Esophagus squamous epithelium (tissue), 5 donors: Measurements from ENCODE around the gene SIRPA. TPM values are rescaled to one million over a fixed set of nuclear protein-coding genes. Genes with fewer than 3 reads are reported as not detected.

Experiments used
- DNase-seq: peaks from one replicate; lab custom pipeline; 2025; lab: John Stamatoyannopoulos, UW
- H3K27ac ChIP-seq, 4 donors: fragments of 200-600 bp; sonication (generic); one replicate each; pipeline ENCODE4 v1.5.1; 2016 to 2019; ENCODE audit warnings: mild to moderate bottlenecking in 1 of 4
- H3K27me3 ChIP-seq, 4 donors: fragments of 200-600 bp; sonication (generic); 1 replicate in 3 of 4; 2 replicates in 1 of 4; pipeline versions ENCODE4 v1.5.1 to v1.6.0; 2017 to 2021; ENCODE audit warnings: antibody characterized with exemption in 1 of 4
- H3K36me3 ChIP-seq, 3 donors: fragments of 200-600 bp; sonication (generic); one replicate each; pipeline ENCODE4 v1.5.1; 2016 to 2019
- H3K4me1 ChIP-seq, 3 donors: fragments of 200-600 bp; sonication (generic); one replicate each; pipeline ENCODE4 v1.5.1; 2017 to 2019
- H3K4me3 ChIP-seq, 4 donors: fragments of 200-600 bp; sonication (generic); 1 replicate in 3 of 4; 2 replicates in 1 of 4; pipeline ENCODE4 v1.5.1; 2016 to 2019; ENCODE audit warnings: mild to moderate bottlenecking in 2 of 4, moderate library complexity in 1 of 4
- H3K9me3 ChIP-seq, 3 donors: fragments of 200-600 bp; sonication (generic); one replicate each; pipeline ENCODE4 v1.5.1; 2016 to 2019
- POLR2A ChIP-seq, 4 donors: fragments of 450-650 bp; IDR thresholded peaks; one replicate each; pipeline ENCODE4 v1.6.1; 2017; ENCODE audit warnings: antibody characterized with exemption in 4 of 4, mild to moderate bottlenecking in 4 of 4, moderate library complexity in 3 of 4
- WGBS, 2 donors: methylation state at CpG; one replicate each; pipeline ENCODE4 v1.1.5; 2018; 5-methylcytosine and 5-hydroxymethylcytosine counted together
- intact Hi-C: fragments of 100-400 bp; cut with DNase I; formaldehyde crosslinking; loops from one replicate; pipeline ENCODE4 v1.15.0; 2022
- total RNA-seq, 4 donors: library from RNA; depleted of rRNA; stranded (reverse); fragments of >200 nt; gene quantifications; one replicate each; pipeline ENCODE4 v1.1.0, GENCODE V29; 2016
- TF ChIP-seq, protein P1 (sequence below), 6 experiments: fragments of 450-650 bp in 4 of 6; fragments of 200-600 bp in 2 of 6; sonication (generic) in 2 of 6; IDR thresholded peaks; one replicate each; pipeline ENCODE4 v1.5.1; 2016 to 2019; ENCODE audit warnings: antibody characterized with exemption in 6 of 6, mild to moderate bottlenecking in 4 of 6, moderate library complexity in 4 of 6
- donor health status: DM: yes; HTN: yes; CAD: no.

SIRPA gene
- total RNA-seq, 4 donors from 2014 or later, result 9.3 to 23.4 (median 20.1) TPM

DNA sequence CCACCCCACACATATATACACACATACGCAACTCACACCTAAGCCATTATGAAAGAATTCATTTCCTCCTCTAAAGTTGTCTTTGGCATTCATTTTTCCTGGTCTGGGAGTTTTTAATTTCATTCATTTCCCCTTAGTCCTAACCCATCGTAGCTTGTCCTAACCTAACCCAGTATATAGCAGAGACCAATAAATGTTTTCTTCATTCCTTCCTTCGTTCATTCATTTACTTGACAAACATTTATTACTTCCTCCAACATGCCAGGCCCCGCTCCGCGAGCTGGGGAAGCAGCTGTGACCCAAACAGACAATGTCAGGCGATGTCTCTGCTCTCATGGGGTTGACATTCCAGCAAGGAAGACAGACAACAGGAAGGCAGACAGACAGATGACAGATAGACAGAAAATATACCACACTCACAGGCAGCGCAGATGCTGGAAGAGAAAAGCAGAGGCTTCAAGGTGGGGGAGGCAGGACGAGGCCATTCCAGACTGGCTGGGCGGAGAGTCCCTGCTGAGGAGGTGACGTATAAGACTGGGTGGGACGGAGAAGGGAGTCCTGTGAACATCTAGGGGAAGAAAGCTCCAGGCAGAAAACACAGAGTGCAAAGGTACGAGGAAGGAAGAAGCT lies 33.7 kb upstream of the SIRPA start:
- TF ChIP-seq, protein P1, sequence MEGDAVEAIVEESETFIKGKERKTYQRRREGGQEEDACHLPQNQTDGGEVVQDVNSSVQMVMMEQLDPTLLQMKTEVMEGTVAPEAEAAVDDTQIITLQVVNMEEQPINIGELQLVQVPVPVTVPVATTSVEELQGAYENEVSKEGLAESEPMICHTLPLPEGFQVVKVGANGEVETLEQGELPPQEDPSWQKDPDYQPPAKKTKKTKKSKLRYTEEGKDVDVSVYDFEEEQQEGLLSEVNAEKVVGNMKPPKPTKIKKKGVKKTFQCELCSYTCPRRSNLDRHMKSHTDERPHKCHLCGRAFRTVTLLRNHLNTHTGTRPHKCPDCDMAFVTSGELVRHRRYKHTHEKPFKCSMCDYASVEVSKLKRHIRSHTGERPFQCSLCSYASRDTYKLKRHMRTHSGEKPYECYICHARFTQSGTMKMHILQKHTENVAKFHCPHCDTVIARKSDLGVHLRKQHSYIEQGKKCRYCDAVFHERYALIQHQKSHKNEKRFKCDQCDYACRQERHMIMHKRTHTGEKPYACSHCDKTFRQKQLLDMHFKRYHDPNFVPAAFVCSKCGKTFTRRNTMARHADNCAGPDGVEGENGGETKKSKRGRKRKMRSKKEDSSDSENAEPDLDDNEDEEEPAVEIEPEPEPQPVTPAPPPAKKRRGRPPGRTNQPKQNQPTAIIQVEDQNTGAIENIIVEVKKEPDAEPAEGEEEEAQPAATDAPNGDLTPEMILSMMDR (IDR thresholded peaks at IDR 0.05), result no peak
- TF ChIP-seq POLR2A (IDR thresholded peaks at IDR 0.05), result no peak

DNA sequence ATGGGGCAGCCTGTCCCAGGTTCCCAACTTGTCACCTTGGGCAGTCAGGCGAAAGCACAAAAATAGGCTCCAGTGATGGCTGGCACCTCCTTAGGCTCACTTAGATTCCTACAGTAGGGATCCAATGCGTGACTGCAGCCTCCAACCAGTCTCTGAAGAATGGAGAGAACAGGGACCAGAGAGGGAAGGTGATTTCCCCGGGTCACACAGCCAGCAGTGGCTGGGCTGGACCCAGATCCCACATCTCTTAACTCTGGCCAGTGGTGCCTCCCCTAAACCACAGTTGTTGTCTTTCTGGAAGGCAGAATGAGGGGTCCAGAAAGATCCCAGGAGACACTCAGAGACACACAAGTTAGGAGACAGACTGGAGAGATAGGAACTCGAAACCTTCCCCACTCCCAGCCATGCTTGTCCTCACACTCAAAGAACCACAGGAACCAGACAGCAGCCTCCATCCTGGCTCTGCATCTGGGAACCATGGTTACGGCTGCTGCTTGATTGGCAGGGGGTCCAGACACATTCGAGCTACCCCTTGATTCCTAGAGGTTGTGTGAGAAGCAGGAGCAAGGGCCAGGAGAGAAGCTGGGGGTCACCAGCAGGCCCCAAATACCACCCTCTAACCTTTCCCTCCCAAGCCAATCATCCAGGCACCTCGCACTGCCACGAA lies 33.1 kb upstream of the SIRPA start:
- peaks cover 0 to 4% (median 0%) of the 10 kb centered on the region in 4 donors for H3K27me3 ChIP-seq
- H3K4me3 ChIP-seq, result no peak overlapping the region
- WGBS, 2 donors, result 85 to 87% methylated on average over 6 to 8 of the region's 8 CpGs
- TF ChIP-seq POLR2A (IDR thresholded peaks at IDR 0.05), result no peak
- TF ChIP-seq, protein P1 (IDR thresholded peaks at IDR 0.05), result no peak
- no peaks in the 10 kb centered on the region for H3K36me3 ChIP-seq
- no peaks in the 10 kb centered on the region for H3K9me3 ChIP-seq
- intact Hi-C loops, result no loop called here
- no peak for DNase-seq
- H3K27ac ChIP-seq, result no peak overlapping the region
- peaks cover 0 to 4% (median 0%) of the 10 kb centered on the region in 3 donors for H3K4me1 ChIP-seq

More for the DNA sequence above, 33.7 kb upstream of the SIRPA start:
- WGBS, 2 donors, result 62 to 69% methylated on average over 13 of the region's 13 CpGs
- Histone ChIP-seq H3K36me3 (no peaks in the 10 kb centered on the region), H3K27ac (no peak overlapping the region), H3K27me3 (no peaks in the 10 kb centered on the region), H3K4me1 (peaks cover 0 to 5% (median 0%) of the 10 kb centered on the region in 3 donors), H3K4me3 (no peak overlapping the region), H3K9me3 (no peaks in the 10 kb centered on the region)
- intact Hi-C loops, result no loop called here
- DNase-seq, result no peak

DNA sequence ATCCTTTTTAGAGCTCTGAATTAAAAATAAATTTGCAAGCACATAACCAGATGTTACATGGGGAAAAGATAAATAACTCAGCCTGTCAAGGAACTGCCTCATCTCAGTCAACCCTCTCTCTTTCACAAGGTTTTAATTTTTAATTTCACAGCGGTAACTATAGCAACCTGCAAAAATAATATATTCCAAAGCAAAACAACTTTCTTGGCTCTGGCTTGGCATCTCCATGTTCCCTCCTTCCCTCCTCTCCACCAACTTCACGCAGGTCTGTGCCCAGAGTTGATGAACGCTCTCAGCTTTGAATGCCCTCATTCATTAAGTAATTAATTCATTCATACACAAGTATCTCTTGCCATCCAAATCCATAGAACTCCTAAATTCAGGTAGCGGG lies 32.5 kb upstream of the SIRPA start:
- Histone ChIP-seq H3K4me1 (no peaks in the 10 kb centered on the region), H3K27me3 (peaks cover 0 to 10% (median 0%) of the 10 kb centered on the region in 4 donors), H3K4me3 (no peak overlapping the region), H3K9me3 (no peaks in the 10 kb centered on the region), H3K27ac (no peak overlapping the region), H3K36me3 (no peaks in the 10 kb centered on the region)
- intact Hi-C loops, result no loop called here
- no peak for TF ChIP-seq POLR2A (IDR thresholded peaks at IDR 0.05)
- TF ChIP-seq, protein P1 (IDR thresholded peaks at IDR 0.05), result no peak
- WGBS, 2 donors, result 79 to 88% methylated on average over 4 of the region's 4 CpGs
- DNase-seq, result no peak

DNA sequence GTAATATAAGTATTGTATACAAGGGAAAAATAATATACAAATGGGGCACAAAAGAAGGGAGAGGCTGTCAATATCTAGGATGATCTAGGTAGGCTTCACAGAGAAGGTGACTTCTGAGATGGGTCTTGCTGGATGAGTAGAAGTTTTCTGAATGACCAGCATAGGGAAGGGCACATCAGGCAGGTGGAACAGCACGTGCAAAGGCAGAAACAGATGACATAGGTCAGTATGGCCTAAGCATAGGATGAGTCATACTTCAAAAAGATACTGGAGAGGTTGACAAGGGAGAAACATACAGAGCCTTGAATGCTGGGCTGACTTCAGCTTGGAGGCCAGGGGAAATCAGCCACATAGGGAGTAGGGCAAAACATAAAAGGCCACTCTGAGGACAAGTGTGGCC lies 31.9 kb upstream of the SIRPA start:
- no peaks in the 10 kb centered on the region for H3K9me3 ChIP-seq
- TF ChIP-seq, protein P1 (IDR thresholded peaks at IDR 0.05), result no peak
- no peak for TF ChIP-seq POLR2A (IDR thresholded peaks at IDR 0.05)
- peaks cover 0 to 14% (median 0%) of the 10 kb centered on the region in 4 donors for H3K27me3 ChIP-seq
- intact Hi-C loops, result no loop called here
- no peaks in the 10 kb centered on the region for H3K4me1 ChIP-seq
- no peak overlapping the region for H3K27ac ChIP-seq
- DNase-seq, result no peak
- H3K36me3 ChIP-seq, result no peaks in the 10 kb centered on the region
- 38 to 41% methylated on average over 1 of the region's 1 CpG for WGBS, 2 donors
- no peak overlapping the region for H3K4me3 ChIP-seq

DNA sequence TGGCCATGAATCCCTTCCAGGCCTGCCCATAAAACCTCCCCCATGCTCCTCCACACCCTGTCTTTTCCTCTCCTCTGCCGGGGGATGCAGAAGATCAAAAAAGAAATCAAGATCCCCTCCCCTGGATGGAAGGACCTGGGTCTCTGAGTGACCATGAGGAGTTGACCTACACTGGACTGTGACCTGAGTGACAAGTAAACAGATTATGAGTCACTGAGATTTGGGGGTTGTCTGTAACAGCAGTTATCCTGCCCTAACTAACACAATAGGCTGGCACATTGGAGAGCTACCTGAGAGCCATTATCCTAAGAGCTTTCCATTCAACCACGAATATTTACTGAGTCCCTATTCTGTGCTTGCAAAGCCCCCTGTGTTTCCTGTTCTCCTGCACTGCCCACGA lies 28.4 kb upstream of the SIRPA start:
- Histone ChIP-seq H3K27ac (no peak overlapping the region), H3K36me3 (no peaks in the 10 kb centered on the region), H3K4me3 (no peak overlapping the region), H3K27me3 (peaks cover 0 to 20% (median 0%) of the 10 kb centered on the region in 4 donors), H3K4me1 (no peaks in the 10 kb centered on the region), H3K9me3 (no peaks in the 10 kb centered on the region)
- 26 to 40% methylated on average over 2 to 3 of the region's 3 CpGs for WGBS, 2 donors
- intact Hi-C loops, result no loop called here
- DNase-seq, result no peak
- no peak for TF ChIP-seq POLR2A (IDR thresholded peaks at IDR 0.05)
- TF ChIP-seq, protein P1 (IDR thresholded peaks at IDR 0.05), result no peak
